CD4-positive, alpha-beta T cell treated with Interleukin-12 subunit alpha and Interleukin-12 subunit beta, for 1 hour (primary cell): Measurements from ENCODE around the gene PTX4.

ENCODE experiments used
- DNase-seq: peaks from one replicate; pipeline ENCODE4 v3.0.0-alpha.2; 2020

PTX4 gene

DNA sequence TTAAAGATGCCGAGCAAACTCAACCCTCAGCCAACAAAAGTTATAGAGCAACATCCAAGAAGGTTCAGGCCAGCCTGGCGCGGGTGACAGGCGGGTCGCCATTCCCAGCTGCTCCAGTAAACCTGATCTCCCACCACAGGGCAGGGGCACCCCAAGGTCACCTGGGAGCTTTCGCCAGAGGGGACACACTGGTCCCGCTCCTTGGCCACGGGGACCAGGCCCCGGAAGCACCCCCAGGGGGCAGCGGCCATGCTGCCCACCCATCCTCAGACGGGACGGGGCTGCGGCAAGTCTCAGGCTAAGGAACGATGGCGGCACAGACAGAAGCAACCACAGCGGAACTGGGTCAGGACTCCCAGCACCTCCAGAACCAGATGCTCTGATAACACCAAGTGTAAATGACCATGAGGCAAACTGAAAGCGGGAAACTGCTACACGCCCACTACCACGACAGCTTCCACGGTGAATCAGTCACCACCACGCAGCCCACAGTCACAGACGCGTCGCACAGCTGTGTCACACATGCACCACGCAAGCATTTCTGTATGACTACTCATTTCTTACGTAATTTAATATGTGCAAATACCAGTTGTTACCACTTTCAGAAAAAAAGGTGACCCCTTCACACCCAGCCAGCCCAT, 30.3 kb downstream of the PTX4 start:
- no peak for DNase-seq

DNA sequence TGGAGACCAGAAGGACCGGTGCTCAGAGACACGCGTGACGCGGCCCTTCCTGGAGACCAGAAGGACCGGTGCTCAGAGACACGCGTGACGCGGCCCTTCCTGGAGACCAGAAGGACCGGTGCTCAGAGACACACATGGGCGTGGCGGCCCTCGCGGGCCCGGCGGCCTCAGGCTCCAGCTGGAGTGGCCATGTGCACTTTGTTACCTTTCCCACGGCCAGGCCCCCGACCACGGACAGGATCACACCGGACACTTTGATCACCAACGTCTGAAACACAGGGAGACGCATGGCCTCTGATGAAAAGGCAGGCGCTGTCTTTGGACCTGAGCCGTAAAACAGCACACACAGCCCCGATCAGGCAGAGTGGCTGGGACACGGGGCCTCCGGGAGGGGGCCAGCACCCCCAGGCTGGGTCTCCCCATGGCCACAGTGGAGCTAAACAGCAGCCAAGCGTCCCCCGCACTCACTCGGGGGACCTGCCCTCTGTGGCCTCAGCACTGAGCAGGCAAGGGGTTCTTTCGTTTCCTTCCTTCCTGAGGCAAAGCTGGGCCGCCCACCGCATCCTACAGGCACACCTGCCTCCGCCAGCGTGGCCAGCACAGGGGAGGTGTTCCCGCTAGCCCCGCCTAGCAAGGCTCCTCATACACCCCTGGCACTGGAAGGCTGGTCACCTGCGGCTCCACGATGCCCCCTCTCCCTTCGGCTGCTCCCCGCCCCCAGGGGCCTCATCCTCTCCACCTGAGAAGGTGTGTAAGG, 31.1 kb downstream of the PTX4 start:
- no peak for DNase-seq

DNA sequence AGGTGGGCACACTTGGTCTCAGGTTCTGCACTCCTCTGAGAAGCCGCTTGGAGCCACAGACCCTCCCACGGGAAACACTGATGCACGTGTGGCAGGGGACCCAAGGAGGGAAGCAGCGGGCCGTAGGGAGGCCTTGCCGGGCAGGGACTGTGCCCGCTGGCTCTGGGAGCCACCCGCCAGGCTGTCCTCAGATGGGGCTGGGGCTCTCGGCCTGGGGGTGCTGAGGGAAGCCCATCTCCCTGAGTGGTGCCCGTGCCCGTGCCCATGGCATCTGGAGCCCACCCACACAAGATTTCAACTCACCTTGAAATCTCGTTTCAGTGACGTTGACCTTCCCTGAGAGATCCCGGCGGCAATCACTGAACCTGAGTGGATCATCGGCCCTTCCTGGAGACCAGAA, 31.8 kb downstream of the PTX4 start:
- DNase-seq, result no peak

DNA sequence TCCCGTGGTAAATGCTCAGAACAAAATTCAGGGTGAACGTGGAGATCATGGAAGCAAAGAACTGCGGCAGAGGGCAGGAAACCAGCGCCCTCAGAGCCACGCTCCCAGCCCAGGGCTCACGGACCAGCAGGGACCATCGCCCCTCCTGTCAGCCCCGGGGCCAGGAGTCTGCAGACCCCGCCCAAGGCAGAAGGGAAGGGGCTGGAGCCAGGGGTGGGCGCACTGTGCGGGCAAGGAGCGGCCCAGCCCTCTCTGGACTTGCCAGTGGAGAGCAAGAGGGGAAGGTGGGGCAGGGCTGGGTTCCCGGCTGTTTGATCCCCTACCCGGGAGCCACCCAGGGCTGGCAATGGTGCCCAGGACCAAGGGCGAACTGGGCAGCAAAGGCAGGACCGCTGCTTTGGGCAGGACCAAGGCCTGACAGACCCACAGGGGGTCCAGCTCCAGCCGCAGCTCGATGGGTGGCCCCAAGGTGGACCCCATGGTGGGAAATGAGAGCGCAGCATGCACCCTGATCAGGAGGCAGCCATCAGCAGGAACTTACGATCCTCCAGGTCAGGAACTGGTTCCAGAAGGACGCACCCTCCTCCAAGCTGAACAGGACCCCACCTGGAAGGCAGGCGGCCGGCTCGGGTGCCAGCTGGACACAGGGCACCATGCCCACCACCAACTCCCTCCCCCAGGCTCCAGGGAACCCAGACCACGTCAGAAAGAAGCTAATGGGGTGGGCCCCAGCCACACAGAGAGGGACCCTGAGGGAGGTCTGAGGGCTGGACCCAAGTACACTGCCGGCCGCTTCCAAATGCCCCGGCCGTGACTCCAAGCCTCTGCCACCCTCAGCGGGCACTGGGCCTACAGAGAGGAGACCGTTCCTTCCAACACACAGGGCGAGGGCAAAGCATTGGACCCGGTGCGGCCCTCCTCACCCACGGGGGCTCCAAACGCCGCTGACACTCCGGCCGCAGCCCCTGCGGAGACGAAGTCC, 33.3 kb downstream of the PTX4 start:
- no peak for DNase-seq

DNA sequence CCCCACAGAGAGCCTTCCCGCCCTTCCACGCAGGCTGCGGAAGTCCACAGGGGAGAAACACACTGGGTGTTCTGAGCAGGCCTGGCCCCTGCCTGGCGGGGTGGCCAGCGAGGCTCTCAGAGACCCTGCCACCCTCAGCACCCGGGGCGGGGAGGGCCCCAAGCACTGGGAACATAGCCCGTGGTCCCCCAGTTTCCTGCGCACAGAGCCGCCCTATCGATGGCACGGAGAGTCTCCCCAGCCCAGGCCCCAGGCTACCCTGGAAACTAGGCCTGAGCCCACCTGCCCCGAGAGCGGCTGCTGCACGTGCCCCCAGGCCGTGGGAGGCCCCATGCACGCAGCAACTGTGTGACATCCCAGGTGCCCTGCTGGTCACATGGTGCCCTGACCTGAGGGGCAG, 34.2 kb downstream of the PTX4 start:
- DNase-seq, result no peak

DNA sequence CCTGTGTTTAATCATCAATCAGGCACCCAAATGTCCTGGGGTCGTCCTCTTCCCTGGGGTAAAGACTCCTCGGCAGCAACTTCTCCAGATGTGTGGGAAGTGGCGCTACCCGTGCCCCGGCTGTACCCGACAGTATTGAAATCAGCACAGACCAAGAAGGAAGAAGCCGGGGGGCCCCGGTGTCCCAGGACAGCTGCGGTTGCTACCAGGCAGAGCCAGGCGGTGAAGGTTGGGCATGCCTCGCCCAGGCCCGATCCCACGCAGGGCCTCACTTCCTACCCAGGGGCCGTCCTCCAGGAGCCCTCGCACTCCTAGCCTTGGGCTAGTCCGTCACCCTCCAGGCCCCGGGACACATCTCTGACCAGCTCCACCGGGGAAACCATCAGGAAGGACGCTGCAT, 35.4 kb downstream of the PTX4 start:
- DNase-seq, result no peak

DNA sequence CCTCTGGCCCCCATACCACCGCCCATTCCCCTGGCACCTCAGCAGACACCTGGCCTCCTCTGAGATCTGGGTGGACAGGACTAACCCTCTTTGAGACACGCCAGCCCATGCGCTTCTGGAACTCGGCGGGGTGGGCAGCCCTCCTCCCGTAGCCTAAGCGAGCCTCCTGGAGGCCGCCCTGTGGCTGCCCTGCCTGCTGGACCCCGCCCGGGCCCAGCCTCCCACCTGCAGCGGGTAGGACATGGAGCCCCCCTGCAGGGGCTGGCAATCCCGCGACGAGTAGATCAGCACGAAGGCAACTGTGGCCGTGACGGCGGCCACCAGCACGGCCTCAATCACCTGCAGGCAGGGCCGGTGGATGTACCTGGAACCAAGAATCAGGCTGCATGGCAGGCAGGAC, 36.2 kb downstream of the PTX4 start:
- no peak for DNase-seq

DNA sequence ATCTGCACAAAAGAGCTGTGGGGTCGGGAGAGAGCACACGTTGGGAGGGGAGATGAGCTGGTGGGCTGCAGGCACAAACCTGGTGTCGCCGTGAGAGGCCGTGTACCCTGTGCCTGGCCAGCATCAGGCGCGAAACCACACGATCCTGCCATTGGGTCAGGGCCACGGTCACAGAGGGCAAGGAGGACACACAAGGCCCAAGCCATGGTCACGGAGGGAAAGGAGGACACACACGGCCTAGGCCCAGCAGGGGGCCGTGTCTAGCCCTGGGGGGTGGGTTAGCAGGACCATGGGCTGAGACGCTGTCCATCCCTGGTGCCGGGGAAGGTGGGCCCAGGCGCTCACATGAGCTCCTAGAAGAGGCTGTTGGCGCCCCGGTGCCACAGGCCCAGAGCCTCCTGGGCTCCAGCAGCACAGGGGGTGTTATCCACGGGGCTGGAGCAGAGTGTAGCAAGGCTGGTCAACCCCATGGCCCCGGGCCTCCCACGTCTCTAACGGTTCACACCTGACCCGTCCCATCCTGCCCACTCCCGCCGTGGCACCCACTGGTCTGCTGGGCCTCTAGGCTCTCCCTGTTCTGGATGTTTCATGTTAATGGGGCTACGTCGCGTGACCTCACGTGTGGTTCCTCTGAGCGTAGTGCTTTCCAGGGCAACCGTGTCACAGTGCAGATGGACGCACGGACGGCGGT, 36.9 kb downstream of the PTX4 start:
- no peak for DNase-seq

DNA sequence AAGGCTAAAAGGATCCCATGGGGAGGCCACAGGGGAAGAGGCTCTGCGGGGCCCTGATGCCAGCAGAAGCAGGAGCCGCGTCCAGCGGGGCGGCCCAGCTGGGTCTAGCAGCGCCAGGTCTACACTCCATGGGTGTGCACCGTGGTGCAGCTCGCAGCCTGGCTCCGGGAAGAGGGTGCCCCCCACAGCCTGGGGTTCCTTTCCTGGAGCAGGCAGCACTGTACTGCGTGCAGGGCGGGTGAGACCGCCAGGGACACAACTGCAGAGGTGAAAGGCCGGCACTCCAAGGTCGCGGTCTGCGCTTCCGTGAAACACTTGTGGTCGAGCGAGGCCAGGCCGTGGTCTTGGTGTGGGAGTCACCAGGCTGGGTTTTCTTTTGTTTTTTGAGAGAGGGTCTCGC, 37.9 kb downstream of the PTX4 start:
- no peak for DNase-seq

DNA sequence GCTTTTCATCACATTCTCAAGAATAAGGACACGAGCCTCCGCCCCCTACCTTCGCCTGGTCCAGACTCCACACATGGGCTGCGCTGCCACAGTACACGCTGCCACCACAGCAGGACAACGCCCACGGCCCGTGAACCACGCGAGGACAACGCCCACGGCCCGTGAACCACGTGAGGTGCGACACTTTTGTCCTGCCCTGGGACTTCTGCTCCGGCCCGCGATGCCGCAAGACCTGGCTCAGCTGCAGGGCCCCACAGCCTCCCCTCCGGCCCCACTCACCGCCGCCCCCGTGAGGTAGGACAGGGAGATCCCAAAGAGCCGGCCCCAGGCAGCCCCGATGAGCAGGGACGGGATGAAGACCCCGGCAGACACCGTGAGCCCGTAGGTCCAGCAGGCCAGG, 38.5 kb downstream of the PTX4 start:
- no peak for DNase-seq

DNA sequence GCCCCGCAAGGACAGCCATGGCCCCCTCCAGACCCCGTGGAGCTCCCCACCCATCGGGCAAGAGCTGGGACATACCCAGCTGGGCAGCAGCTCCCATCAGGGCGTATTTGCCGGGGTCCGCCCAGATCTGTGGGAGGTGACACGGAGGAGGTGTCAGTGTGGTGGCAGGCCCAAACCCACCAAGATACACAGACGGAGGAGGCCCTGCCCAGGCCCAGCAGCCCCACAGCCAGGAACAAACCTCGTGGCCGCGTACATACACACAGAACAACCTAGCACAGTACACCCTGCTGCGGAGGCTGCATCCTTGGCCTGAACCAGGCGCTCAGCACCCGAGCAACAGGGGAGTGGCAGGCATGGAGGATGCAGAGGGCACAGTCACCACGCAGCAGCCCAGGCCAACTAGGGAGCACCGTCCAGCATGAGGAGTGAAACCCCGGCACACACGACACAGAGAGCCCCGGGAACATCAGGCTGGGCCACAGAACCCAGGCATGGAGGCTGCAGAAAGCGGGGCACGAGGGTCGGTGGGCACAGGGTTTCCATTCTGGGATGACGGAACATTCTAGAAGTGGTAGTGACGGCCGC, 39.4 kb downstream of the PTX4 start:
- DNase-seq, result no peak

DNA sequence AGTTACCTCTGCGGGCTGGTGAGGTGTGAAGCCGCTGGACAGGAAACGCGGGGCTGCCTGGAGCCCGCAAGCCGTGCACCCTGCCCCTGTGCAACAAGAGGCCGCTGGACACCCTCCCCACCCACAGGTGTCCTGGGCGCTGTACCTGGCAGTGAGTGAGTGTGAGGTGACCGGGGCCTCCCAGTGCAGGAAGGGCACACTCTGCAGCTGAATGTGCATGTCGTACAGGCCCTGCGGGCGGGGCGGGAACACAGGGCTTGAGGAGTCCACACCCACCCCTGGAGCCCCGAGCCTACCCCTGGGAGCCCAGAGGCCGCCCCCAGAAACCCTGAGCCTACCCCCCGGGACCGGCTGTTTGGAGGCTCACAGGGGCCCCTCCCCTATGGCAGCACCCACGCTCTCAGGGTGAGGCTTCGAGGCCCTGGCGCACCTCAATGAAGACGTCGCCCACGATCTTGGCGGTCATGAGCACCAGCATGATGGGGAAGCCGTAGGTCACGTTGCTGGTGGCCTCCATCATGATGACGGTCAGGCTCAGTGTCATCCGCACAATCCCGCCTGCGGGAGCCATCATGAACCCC, 40.1 kb downstream of the PTX4 start:
- DNase-seq, result no peak

DNA sequence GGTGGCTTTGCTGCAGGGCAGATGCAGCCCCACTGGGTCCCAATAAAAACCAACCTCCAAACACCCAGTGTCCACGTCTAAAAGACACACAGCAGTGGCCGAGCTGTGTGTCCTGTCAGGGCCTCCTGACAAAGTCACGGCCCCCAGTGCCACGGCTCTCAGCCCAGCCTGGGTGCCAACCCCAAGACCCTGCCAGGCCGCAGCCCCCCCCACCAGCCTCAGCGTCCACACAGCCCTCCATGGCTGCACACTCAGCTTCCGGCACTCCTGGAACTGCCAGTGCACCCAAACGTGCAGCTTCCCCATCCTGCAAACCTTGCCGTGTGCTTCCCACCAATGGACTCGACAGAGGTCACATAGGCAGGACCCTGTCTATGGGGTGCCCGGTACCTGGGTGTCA, 40.8 kb downstream of the PTX4 start:
- no peak for DNase-seq

DNA sequence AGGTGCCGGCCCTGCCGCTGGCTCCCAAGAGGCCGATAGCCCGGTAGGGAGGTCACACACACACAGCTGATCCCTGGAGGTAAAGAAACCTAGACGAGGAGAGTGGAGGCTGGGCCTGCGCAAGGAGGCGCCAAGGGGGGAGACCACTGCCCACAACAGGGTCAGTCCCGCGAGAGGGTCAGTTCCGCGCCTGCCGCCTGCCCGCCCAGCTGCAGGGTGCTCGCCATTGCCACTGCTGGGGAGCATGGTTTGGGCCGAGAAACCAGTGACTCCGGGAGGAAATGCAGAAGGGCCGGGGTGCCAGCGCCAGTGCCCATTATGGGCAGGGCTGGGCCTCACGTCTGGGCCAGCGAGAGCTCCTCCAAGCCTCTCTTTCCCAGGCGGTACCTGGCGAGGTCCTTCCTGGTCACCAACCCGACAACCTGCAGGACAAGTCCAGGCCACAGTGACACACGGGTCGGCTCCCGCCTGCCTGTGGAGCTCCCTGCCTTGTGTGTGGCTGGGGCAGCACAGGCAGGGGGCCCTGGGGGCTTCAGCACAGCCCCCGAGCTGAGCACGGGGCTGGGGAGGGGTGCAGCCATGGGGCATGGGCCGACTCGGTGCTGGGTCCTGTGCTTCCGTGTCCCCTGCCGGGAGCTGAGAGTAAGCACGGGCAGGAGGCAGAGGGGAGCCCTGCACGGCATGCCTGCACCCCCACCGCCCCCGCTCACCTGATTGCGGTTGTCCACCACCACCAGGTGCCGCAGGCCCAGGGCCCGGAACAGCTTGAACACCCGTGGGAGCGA, 42.3 kb downstream of the PTX4 start:
- no peak for DNase-seq

DNA sequence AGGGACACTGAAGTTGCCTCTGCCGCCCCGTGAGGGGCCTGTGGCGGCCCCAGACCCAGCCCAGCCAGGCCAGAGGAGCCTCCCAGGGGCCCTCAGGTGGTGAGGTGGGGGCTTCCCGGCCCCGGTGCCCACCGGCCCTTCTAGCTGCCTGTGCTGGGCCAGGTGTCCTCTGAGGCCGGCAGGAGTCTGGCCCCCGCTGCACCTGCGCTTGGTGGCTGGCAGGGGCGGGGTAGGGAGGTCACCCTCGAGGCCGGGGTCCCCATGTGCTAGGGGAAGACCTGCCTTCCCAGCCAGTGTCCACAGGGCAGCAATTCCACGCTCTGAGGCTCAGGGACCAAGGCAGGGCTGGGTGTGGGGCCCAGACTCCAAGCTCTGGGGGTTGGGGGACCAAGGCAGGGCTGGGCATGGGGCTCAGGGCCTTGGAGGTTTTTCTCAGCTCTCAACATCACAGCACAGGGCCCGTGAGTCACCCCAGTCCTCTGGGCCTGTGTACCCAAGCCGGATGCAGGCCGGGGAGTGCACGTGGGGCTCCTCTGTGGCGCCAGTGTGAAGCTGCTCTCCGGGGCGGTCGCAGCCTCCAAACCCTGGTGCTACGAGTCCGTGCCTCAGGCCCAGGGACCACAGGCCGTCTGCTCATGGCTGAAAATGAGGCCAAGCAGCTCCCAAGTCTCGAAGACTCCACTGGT, 43.1 kb downstream of the PTX4 start:
- DNase-seq, result no peak

DNA sequence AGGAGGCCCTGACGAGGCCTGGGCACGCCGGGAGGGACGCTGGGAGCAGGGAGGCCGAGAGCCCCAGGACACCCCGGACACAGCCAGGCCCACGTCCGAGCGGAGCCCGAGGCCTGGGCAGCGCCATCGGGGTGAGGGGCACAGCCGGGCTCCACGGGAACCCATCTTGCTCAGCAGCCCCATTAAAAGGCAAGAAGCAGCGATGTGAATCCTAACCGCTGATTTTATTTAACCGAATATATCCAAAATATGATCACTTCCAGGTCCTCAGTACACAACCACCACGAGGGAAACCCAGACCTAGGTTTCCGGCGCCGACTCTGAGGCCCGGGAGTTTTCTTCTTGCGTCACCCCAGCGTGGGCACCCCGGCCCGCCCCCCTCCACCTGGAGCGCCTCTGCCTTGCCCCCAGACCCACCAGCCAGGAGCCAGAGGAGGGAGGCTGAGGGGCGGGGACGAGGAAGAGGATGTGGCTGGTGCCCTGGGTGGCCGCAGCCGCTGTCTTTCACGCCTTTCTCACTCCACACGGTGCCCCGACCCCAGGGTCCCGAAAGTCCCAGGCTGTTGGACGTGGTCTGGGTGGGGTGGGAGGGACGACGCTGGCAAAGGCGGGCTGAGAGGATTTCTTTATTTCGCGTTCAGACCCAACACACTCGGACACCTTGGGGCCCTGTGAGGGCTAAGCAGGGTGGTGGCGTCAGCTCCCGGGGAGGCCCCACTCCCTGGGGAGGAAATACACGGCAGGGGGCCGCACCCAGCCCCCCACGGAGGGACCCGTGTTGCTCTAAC, 43.8 kb downstream of the PTX4 start:
- DNase-seq, result no peak

DNA sequence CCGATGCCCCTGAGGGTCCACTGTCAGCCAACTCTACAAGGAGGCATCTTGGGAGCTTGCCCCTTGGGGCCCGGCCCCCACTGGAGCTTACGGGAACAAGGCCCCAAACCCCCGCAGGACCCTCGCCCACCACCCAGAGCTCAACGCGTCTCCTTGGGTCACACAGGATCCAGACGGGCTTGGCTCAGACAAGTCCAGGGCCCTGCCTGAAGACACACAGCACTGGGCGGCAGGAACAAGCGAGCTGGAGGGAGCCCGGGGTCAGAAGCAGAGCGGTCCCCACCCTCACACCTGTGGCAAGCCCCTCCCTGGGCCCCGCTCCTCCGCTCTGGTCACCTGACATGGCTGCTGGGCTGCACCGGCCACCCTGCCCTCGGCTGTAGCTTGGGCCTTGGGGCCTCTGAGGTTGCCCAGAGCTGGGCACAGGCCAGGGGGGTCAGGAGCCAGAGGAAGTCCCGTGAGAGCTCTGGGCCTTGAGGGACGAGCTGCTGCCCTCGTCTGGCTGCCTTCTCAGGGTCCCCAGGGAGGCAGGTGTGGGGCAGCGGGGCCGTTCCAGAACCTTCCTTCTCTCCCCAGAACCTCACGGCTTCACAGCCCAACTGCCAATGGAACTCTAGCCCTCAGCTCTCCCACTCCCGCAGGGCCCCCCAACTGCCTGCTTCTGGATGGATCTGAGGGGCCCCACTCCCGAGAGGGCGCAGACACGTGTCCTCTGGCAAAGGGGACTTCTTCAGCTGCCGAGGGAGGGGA, 44.6 kb downstream of the PTX4 start, which contains the start of gene CCDC154:
Gene CCDC154 (minus strand): TSS at position 577 of the 750 bp plus-strand sequence. CDS start 234 bp downstream, at position 343.
- no peak for DNase-seq

DNA sequence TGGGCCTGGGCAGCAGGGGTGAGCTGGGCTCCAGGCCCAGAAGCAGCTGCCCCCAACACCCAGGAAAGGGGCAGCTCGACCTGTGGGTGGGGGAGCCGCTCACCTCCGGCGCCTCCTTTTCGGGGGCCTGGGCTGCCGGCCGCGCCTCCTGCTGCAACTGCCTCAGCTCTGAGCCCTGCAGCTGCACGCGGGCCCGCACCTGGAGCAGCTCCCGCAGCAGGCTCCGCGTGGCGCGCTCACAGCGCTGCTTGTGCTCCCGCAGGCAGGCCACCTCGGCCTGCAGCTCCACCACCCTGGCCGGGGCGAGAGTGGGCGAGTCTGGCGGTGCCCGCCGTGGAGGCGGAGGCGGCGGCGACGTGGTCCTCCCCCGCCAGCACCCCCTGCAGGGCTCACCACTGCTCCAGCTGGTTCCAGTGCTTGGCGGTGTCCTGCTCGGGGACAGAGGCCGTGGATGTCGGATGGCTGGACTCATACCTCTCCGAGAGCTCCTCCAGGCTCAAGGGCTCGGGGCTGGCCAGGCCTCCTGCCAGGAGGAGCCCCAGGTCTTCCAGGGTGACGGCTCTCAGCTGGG, 45.3 kb downstream of the PTX4 start:
- no peak for DNase-seq

DNA sequence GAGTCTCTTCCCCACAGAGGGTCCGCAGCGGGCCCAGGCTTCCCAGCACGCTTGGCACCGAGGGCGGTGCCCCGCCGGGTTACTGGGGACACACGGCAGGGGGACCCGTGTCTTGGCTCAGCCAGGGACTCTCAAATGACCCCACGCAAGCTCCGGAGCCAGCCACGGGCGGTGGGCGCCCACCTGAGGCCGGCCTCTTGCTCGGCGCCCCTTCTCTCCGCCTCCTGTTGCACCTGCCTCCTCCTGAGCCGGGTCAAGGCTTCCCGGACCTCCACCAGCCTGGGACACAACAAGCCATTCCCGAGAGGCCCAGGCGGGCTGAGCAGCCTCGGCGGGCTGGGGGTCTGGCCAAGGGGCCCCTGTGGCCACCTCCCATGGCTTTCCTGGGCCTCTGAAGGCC, 46.0 kb downstream of the PTX4 start:
- no peak for DNase-seq
